GM18499 (cell line): Measurements from ENCODE around the gene TMEM9.

Experiments used
- ATAC-seq: cut with Tn5 transposase; IDR thresholded peaks from one replicate; pipeline ENCODE4 v1.9.1; 2021; ENCODE audit warnings: moderate number of reproducible peaks; ENCODE audit not compliant: insufficient read depth, unreplicated experiment

TMEM9 gene

DNA sequence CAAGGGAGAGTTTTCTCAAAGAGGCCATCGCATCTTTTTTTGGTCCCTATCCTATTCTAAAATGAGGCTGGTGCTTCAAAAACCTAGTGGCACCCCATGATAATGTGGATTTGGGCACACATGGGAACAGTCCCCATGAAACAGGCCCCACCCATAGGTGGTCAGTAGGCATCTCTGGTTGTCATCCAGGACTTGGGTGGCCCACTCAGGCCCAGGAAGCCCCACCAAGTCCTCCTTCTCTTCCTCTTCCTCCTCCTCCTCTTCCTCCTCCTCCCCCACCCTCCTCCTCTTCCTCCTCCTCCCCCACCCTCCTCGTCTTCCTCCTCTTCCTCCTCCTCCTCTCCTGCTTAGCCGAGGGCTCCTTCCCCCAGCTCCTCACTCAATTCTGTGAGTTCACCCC lies 42.6 kb downstream of the TMEM9 start:
- no peak for ATAC-seq

DNA sequence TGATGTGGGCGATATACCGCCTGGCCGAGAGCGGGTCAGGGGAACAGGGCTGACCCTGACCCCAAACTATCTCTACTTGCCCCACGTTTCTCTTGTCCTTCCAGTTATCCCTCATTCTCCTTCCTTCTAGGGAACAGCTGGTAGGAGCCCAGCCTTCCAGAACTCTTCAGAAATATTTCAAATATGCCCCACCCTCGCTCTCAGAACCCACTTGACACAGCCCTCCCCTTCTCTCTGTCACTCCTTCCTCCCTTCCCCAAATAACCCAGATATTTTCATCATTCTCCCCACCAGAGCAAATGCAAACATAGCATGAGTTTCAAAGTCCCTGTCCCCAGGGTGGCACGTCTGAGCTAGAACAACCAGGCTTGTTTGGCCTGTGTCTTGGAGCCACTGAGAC lies 43.1 kb downstream of the TMEM9 start:
- no peak for ATAC-seq

DNA sequence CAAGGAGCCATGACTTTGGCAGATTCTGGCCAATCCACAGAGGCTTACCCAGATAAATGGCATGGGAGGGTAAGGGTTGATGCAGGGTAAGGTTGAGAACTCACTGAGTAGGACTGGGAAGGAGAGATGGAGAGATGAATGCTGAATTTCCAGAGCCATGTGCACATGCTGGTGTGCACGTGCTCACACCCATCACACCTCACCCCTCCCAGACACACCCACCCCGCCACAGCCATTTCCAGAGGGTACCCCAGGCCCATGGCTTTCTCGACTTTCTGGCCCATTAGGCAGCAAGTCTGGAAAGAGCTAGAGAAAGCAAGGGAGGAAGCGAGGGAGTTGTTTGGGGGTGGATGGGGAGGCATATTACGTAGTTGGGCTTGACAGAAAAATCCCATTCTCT lies 43.7 kb downstream of the TMEM9 start:
- ATAC-seq = no peak

DNA sequence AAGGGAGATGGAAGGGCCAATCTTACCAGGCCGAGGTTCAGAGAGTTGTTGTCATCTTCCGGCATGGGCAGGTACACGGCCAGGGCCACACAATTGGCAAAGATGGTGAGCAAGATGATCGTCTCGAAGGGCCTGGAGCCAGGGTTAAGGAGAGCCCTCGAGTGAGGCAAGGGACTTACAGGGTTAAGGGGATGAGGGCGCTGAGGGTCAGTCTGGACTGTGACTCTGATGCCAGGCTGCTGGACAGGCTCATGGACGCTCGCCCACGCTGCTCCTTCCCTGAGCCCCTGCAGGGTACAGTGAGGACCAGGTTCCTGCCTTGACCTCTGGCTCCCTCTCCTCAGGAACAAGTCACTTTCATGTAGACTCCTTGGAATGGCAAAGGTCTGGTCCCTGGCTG lies 44.1 kb downstream of the TMEM9 start:
- ATAC-seq = no peak

DNA sequence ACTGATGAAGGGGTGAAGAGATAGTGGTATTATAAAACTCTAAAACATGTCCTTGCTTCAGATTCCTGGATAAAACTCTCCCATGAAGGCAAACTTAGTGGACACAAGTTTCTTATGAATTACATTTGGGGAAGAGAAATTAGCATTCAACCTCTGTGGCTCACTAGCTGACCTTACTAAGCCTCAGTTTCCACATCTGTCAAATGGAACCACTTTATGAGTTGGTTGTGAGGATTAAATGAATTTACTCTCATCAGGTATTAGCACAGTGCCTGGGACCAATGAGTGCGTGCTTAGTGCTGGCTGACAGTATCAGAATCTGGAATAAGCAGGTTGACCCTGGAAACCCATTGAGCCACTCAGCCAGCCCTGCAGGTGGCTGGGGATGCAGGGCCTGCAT lies 44.6 kb downstream of the TMEM9 start:
- ATAC-seq = no peak

DNA sequence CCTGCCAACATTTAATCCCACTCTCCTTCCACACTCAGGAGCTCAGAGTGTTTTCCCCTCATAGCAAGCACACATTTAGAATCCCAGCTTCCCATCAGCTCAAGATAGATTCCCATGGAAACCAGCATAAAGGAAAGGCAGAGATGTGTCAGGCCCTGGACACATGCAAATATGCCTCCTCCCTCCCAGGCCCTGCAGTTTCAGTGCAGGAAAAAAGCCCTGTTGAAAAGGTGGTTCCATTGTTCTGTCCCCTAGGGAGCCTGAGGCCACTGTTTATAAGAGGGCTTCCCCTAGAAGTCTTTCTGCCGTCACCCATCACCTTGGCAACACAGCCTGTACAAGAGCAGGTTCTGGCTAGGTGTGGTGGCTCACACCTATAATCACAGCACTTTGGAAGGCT lies 45.7 kb downstream of the TMEM9 start:
- no peak for ATAC-seq

DNA sequence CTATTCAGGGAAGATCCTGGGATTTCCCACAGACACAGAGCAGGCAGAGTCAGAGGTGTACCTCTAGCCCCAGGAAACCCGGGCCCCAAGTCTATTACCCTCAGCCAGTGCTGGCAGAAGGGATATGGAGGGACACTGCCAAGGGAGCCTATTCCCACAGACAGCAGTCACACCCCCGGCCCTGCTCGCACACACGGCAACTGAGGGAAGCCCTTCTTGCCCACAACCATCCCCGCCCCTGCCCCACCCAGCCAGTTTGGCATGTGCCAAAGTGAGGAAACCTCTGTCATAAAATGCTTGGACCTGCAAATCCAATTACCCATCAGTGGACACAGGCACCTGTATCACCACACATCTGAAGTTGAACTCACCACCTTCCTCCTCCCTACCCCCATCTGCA lies 48.6 kb downstream of the TMEM9 start:
- no peak for ATAC-seq

DNA sequence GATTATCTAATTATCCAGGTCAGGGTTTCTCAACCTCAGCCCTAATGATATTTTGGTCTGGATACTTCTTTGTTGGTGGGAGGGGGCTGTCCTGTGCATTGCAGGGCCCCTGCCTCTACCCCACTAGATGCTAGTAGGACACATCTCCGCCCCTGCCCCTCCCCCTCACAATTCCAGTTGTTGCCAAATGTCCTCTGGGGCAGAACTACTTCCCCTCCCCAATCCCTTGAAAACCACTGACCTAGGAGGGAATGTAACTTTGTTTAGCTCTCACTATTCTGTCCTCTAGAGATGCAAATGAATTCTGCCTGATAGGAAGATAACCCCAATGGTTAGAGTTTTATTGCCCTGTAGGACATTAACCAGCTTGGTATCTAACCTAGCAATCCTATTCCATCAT lies 50.1 kb downstream of the TMEM9 start:
- no peak for ATAC-seq

DNA sequence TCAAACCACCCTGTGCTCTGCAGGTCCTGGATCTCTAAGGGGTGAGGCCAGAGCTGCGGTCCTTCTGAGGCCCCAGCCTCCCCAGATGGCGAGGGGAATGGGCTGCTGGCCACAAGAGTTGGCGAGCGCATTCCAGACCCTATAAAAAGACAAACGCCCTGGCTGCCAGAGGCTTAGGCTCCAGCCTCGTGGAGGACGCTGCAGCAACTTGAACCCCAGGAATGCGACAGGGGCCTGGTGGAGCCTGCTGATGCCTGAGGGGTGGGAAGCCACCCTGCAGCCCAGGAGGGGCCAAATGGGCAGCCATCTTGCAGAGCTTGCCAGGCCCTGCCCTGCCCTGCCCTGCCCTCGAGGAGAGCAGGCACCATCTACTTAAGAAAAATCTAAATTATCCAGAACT lies 50.6 kb downstream of the TMEM9 start:
- ATAC-seq = no peak

DNA sequence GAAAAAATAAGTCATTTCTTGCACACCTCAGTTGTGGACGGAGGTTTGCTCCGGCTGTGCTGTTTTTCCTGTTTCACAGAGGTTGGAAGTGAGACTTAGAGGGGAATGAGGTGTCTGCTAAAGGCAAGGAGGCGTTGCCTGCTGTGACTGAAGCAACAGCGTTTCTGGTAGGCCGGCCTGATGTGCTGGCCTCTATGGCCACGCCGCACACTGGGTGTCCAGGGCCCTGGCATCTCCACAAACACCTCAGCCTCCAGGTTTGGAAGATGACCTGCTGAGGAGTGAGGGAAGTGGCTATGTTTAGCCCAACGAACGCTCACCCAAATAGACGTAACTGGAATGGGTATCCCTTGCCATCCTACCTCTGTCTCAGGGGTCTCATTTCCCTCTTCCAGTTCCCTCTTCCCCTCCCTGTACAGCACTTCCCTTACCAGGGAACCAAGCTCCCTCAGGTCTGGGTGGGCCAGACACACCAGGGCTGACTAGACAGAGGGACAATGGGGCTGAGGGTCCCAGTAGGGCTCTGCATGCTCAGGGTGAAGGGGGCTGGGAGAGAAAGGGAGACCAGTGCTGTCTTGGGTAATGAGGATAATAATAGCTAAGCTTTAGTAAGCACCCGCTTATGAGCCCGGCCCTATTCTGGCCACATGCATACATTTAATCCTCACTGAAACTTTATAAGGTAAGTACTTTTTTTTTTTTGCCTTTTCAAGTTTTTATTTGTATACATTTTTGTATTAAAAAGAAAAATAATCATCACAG lies 53.9 kb downstream of the TMEM9 start:
- no peak for ATAC-seq

DNA sequence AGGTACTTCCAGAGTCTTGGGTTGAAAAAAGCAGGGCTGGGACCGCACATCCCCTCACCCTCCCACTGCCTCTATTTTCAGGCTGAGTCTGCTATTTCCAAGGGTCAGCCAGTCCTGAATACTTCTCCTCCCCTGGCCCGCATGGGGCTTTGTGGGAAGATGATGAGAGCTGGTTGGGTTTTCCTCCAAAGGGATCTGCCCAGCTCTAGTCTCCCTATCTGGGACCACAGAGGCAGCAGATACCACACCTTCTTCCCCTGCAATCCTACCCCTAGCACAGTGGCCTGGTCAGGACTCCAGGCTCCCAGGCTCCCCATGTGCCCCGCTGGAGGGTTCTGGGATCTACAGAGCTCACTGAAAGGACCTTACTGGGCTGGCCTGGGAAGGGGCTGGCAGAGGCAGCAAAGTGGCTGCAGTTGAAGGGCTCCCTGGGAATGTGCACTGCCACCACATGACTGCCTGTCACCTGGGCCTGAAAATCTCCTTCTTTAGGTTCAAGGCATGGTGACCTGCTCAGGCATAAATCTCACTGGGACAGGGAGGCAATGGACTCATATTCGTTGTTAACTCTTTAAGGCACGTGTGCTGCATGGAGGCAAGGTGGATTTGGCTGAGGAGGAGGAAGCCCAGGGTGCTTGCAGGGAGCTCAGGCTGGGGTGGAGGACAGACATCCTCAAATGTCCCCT lies 55.1 kb downstream of the TMEM9 start:
- ATAC-seq = no peak

DNA sequence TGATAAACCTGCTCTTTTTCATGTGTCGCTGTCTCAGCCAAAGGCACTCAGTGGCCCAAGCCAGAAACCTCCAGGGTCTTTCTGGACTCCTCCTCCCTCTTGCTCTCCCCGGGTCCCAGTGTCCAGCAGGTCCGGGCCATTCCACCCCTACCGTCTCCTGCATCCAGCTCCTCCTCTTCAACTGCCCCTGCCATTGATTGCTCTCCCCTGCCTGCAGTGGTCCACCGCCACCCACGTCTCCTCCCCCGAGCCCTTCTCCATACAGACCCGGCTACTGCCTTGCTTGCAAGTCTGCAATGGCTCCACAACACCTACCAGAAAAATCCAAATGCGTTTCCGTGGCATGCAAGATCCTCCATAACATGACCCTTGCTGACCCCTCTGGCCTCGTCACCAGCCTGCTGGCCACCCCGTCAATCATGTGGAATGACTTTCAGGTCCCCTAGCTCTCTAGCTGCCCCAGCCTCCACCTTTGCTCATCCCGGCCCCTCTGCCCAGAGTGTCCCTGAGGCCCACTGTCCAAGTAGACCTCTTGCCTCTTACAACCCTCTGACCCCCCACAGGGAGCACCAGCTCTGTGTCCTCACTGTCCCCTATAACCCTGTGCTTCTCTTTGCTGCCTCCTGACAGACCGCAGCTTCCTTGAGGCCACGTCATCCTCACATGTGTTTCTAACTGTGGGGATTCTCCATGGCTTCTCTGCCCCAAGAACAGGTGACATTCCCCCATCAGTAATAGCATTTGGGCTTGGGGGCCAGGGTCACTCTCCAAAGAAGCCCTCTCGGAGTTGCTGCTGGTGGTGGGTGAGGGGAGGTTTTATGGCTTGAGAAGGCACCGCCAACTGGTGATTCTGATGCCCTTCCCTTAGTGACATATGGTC lies 57.1 kb downstream of the TMEM9 start:
- no peak for ATAC-seq

DNA sequence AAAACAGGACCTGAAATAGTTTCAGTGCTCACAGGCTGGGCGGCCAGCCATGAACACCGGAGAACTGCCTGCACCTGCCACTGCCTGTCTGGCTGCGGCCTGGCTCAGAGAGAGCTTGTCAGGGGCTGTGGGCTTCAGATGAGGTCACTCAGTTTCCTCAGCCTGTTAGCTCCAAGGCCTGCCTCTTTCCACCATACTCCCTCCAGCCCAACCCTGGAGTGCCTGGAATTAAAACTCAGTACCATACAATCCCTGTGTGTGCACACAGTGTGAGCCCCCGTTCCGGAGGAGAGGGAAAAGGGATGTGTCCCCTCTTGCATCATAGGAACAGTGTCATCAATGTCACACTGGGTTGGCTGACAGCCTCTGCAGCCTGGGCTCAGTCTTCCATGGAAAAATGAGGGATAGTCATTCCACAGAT lies 58.2 kb downstream of the TMEM9 start:
- no peak for ATAC-seq

DNA sequence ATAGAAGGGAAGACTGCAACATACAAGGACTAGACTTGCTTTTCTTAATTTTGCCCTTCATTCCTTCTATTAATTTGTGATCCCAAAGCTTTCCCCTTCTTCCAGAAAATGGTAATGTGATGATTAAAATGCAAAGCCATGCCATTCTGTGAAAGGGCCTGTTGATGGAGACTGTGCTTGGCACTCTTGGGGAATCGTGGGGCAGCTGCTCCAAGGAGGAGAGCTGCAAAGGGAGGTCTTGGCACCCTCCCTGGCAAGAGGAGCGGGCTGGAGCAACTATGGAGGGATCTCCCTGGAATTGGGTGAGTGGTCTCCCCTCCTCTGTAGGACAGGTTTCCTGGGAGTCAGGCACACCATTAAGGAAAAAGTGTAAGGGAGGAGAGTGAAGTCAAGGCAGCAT lies 58.7 kb downstream of the TMEM9 start:
- ATAC-seq = no peak

DNA sequence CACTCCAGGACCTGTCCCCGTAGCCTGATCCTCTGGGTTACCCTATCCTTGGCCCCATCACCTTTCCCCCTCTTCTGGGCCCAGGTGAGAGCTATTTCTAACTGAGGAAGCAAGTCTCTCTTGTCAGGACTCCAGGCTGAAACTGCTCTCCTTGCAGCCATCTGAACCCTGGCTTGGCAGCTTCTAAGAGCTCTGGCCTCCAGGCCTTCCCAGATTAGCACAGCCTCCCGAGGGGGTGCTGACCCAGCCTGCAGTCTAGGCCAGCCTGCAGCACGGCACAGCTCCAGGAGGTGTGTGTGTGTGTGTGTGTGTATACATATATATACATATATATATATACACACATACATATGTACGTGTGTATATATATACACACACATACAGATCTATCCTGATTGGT lies 59.4 kb downstream of the TMEM9 start:
- no peak for ATAC-seq

DNA sequence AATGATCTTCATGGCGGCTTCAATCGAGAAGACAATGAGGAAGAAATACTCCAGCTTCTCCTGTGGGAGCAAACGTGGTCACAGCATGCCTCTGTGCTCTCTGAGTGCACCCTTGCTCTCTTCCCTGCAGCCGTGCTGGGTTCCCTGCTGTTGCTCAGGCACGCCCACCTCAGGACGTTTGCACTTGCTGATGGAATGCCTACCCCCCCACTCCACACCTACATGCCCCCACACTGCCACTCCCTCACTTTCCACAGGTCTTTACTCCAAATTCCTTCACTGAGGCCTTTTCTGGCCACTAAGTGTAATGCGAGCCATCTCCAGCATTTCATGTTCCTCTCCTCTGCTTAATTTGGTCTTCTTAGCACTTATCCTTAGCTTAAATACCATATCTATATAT lies 60.3 kb downstream of the TMEM9 start:
- ATAC-seq = no peak

DNA sequence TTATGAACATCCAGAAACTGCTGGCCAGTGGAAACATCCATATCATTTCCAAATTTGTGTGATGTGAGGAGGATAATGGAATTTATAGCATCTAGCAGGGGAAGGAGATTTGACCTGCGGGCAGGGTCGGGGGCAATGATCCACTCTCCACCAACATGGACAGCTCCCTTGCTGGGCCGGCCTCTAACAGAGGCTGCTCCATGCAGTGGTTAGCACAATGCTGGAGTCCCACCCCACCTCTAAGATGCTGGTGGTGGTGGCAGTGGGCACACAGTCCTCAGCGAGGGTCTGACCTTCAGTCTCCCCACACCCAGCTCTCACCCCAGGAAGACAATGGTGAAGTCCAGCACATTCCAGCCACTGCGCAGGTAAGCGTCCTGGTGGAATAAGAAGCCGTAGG lies 60.7 kb downstream of the TMEM9 start:
- ATAC-seq = no peak

DNA sequence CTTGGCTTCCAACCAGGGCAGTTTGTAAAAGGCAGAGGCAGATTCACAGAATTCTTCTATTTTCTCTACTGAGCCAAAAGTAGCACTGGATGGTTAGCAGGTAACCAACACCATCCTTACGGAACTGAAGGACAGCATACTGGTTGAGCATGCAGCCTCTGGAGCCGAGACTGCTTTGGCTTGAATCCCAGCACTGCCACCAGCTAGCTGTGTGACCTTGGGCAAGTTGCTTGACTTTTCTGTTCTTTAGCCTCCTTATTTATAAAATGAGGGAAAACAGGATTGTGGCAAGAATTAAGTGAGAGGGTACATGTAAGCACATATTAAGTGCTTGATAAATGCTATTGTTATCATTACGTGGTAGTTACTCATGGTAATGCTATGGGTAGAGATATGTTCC lies 61.5 kb downstream of the TMEM9 start:
- no peak for ATAC-seq

DNA sequence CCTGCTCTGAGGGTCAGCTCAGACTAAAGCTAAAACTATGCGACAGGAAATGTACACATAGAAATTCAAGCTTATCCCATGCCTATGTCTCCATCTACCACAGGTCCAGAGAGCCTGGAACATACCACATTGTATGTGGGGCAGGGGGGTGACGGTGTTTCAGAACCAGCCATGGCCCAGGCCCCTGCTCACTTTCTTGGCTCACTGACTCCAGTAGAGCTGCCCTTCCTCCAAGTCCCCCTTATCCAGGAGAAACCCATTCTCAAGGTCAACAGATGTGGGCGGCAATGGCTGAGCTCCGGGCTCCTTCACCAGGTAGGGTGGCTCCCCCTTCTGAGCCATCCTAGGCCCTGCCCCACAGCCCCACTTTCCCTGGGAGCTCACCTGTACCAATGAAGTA lies 63.0 kb downstream of the TMEM9 start:
- no peak for ATAC-seq

DNA sequence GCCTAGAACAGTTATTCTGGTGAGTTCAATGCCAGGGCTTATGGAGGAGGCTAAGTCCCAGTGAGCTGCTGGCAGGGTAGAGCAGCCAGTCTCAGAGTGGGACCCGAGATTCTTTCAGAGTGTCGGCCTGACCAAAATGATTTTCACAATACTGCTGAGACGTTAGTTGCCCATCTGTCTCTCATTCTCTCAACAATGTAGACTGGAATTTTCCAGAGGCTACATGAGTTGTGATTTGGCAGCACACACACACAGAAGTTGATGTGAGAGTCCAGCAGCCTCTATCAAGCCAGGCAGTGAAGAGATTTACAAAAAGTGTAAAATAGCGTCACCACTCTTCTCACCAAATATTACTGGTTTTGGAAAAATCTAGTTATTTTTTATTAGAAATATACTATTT lies 63.7 kb downstream of the TMEM9 start:
- no peak for ATAC-seq

DNA sequence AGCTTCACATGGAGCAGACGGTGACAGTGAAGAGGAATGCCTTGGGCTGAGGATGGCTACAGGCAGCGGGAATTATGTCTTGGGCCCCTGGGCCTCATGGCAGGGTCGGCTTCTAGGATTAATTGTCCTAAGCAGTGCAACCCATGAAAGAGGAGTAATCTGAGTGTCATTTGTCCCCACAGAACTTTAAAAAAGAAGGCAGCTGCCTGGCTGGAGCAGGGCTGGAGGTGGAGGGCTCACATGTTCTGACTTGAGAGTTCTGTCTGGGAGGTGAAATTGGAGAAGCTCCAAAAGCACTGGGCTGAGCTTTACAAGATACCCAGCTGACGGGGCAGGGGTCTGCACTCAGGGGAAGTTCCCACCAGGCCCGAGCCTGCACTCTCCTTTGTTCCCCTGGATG lies 64.7 kb downstream of the TMEM9 start:
- ATAC-seq = no peak
